ENCODE data around the gene TCP11. TPM values are rescaled to one million over a fixed set of nuclear protein-coding genes. Genes with fewer than 3 reads are reported as not detected.

Gene TCP11
- polyA plus RNA-seq, 1 of the 3 experiments (the other 2 are of a cell fraction), result 0.16 TPM

DNA sequence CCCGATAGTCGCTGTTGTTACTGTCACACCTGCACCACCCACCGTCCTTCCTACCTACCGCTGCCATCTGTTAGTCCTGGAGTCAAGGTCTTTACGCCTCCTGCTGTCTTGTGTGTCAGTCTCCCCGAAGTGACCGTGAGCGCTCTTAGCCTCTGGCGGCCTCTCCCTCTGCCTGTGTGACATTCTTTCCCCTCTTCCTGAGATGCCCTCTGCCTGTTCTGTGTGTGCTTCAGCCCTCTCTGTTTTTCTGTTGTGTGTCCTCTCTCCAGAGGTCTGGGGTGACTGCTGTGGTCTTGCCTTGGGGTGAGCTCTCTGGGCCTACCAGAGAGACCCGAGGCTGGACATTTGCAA, 54.9 kb downstream of the TCP11 start:
- POLR2A ChIA-PET, result no interaction called here
- peak; percentile 16 for DNase-seq
- 90% methylated on average over 10 of the region's 10 CpGs for WGBS (ENCODE audit: low lambda C conversion rate)
- H3K36me3 ChIP-seq (replicated peaks in 1 of 2; ENCODE audit: control insufficient read depth in 1 of 2, insufficient read depth in 2 of 2, low read length in 1 of 2), result peaks cover 0 to 41% of the 10 kb centered on the region in 2 experiments
- no peaks in the 10 kb centered on the region for H4K20me1 ChIP-seq (ENCODE audit: insufficient read depth)
- H3K4me1 ChIP-seq (ENCODE audit: control insufficient read depth in 1 of 2, insufficient read depth in 2 of 2, low read depth in 1 of 2, low read length in 1 of 2), result peaks cover 0 to 11% of the 10 kb centered on the region in 2 experiments; a peak in 1 of 4 replicates
- no peaks in the 10 kb centered on the region for H3K9me3 ChIP-seq
- H3K4me2 ChIP-seq, result no peak overlapping the region
- no peak overlapping the region for H3K9ac ChIP-seq
- no peak overlapping the region for H3K27ac ChIP-seq (ENCODE audit: low read depth in 2 of 2, low read length in 1 of 2)
- CTCF ChIA-PET, result no interaction called here
- H3K27me3 ChIP-seq (ENCODE audit: insufficient read depth), result no peaks in the 10 kb centered on the region
- H3F3A ChIP-seq (replicated peaks; ENCODE audit: insufficient read depth), result no peaks in the 10 kb centered on the region
- no peaks in the 10 kb centered on the region for H3K79me2 ChIP-seq (ENCODE audit: insufficient read depth)
- H2AFZ ChIP-seq (ENCODE audit: low read depth), result no peak overlapping the region
- TF ChIP-seq RCOR1 (IDR thresholded peaks at IDR 0.05; ENCODE audit: low read length) (no peak), TCF12 (IDR thresholded peaks at IDR 0.05) (no peak), FOXJ3 (CRISPR knock-in tag; IDR thresholded peaks at IDR 0.05) (no peak), SMC3 (IDR thresholded peaks at IDR 0.05; ENCODE audit: low read depth, low read length) (no peak), YY1 (IDR thresholded peaks at IDR 0.05; ENCODE audit: low read depth) (no peak), TEAD4 (IDR thresholded peaks at IDR 0.05; ENCODE audit: borderline replicate concordance, insufficient read depth) (no peak), MXI1 (IDR thresholded peaks at IDR 0.05; ENCODE audit: low read depth, low read length) (no peak), RFX5 (IDR thresholded peaks at IDR 0.05; ENCODE audit: low read length) (no peak), POLR2AphosphoS5 (IDR thresholded peaks at IDR 0.05; ENCODE audit: low read depth, low read length) (no peak), JUND (IDR thresholded peaks at IDR 0.05) (no peak), FOSL2 (IDR thresholded peaks at IDR 0.05; ENCODE audit: borderline replicate concordance, low read depth) (no peak), TAF1 (IDR thresholded peaks at IDR 0.05; ENCODE audit: borderline replicate concordance, low read depth, low read length) (no peak), NRF1 (IDR thresholded peaks at IDR 0.05; ENCODE audit: low read depth, low read length) (no peak)
- TF ChIP-seq, protein P1, sequence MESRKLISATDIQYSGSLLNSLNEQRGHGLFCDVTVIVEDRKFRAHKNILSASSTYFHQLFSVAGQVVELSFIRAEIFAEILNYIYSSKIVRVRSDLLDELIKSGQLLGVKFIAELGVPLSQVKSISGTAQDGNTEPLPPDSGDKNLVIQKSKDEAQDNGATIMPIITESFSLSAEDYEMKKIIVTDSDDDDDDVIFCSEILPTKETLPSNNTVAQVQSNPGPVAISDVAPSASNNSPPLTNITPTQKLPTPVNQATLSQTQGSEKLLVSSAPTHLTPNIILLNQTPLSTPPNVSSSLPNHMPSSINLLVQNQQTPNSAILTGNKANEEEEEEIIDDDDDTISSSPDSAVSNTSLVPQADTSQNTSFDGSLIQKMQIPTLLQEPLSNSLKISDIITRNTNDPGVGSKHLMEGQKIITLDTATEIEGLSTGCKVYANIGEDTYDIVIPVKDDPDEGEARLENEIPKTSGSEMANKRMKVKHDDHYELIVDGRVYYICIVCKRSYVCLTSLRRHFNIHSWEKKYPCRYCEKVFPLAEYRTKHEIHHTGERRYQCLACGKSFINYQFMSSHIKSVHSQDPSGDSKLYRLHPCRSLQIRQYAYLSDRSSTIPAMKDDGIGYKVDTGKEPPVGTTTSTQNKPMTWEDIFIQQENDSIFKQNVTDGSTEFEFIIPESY (IDR thresholded peaks at IDR 0.05; ENCODE audit: borderline replicate concordance, low read depth), result no peak
- TF ChIP-seq, protein P2, sequence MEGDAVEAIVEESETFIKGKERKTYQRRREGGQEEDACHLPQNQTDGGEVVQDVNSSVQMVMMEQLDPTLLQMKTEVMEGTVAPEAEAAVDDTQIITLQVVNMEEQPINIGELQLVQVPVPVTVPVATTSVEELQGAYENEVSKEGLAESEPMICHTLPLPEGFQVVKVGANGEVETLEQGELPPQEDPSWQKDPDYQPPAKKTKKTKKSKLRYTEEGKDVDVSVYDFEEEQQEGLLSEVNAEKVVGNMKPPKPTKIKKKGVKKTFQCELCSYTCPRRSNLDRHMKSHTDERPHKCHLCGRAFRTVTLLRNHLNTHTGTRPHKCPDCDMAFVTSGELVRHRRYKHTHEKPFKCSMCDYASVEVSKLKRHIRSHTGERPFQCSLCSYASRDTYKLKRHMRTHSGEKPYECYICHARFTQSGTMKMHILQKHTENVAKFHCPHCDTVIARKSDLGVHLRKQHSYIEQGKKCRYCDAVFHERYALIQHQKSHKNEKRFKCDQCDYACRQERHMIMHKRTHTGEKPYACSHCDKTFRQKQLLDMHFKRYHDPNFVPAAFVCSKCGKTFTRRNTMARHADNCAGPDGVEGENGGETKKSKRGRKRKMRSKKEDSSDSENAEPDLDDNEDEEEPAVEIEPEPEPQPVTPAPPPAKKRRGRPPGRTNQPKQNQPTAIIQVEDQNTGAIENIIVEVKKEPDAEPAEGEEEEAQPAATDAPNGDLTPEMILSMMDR (IDR thresholded peaks at IDR 0.05), result no peak
- TF ChIP-seq, protein P3, sequence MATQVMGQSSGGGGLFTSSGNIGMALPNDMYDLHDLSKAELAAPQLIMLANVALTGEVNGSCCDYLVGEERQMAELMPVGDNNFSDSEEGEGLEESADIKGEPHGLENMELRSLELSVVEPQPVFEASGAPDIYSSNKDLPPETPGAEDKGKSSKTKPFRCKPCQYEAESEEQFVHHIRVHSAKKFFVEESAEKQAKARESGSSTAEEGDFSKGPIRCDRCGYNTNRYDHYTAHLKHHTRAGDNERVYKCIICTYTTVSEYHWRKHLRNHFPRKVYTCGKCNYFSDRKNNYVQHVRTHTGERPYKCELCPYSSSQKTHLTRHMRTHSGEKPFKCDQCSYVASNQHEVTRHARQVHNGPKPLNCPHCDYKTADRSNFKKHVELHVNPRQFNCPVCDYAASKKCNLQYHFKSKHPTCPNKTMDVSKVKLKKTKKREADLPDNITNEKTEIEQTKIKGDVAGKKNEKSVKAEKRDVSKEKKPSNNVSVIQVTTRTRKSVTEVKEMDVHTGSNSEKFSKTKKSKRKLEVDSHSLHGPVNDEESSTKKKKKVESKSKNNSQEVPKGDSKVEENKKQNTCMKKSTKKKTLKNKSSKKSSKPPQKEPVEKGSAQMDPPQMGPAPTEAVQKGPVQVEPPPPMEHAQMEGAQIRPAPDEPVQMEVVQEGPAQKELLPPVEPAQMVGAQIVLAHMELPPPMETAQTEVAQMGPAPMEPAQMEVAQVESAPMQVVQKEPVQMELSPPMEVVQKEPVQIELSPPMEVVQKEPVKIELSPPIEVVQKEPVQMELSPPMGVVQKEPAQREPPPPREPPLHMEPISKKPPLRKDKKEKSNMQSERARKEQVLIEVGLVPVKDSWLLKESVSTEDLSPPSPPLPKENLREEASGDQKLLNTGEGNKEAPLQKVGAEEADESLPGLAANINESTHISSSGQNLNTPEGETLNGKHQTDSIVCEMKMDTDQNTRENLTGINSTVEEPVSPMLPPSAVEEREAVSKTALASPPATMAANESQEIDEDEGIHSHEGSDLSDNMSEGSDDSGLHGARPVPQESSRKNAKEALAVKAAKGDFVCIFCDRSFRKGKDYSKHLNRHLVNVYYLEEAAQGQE (IDR thresholded peaks at IDR 0.05; ENCODE audit: low read depth, low read length), result no peak
- TF ChIP-seq, protein P4, sequence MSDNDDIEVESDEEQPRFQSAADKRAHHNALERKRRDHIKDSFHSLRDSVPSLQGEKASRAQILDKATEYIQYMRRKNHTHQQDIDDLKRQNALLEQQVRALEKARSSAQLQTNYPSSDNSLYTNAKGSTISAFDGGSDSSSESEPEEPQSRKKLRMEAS (IDR thresholded peaks at IDR 0.05; ENCODE audit: low read depth), result no peak
- no peaks in the 10 kb centered on the region for H3K9me2 ChIP-seq
- no peak overlapping the region for H3K4me3 ChIP-seq (ENCODE audit: low read depth in 2 of 2, low read length in 1 of 2)

All from SK-N-SH (cell line).